HG02678 (cell line): ENCODE results near the gene CARNS1.
"Not testable (repeated sequence)": the region's sequence is repeated elsewhere in the genome, so short reads cannot be mapped to it uniquely, and the experiment has no call there.

Experiments used
- ATAC-seq: cut with Tn5 transposase; IDR thresholded peaks from one replicate; pipeline ENCODE4 v1.9.1; 2021; ENCODE audit warnings: mild to moderate bottlenecking, moderate library complexity; ENCODE audit not compliant: unreplicated experiment

CARNS1 gene

DNA sequence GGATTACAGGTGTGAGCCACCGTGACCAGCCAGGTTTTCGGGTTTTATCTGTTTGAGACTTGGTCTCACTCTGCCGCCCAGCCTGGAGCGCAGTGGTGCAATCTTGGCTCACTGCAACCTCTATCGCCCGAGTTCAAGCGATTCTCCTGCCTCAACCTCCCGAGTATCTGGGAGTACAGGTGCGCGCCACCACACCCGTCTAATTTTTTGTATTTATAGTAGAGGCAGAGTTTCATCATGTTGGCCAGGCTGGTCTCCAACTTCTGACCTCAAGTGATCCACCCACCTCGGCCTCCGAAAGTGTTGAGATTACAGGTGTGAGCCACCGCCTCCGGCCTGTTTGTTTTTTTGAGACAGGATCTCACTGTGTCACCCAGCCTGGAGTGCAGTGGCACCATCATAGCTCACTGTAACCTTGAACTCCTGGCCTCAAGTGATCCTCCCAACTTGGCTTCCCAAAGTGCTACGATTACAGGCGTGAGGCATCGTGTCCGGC lies 11.9 kb downstream of the CARNS1 start:
- ATAC-seq = not testable (repeated sequence)

DNA sequence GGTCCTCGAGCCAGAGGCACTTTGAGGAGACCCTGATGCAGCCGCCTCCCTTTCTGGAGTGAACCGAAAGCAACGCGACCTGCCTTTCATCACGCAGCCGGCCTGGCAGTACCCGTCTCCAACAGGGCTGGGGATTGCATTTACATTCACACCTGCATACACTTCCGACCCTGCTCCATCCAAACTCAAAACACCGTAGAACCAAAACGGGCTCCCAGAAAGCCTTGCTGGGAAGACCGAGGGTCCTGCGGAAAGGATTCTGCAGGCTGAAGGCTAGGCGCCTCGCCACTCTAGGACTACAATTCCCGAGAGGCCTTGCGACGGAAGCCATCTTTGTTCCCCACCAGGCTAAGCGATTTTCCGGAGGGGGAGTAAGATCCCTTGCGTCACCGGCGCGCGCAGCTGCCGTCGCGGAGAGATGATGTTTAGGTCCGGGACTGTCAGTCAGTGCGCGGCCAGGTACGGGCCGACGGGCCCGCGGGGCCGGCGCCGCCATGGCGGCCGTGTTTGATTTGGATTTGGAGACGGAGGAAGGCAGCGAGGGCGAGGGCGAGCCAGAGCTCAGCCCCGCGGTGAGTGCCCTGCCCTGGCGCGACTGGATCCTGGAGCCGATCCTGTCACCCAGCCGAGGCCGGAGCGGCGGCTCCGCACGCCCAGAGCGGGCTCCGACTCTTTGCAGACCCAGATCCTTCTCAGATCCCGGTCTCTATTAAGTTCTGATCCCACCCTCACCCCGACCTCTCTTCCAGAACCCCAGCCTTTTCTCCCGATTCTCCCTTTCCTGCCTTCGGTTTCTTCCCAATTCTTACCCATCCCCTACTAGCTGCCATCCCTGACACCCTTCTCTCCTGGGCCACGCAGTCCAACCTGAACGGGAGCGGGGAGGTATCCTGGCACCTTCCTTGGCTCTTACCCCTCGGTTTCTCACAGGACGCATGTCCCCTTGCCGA lies 12.8 kb downstream of the CARNS1 start, which contains the start of gene RPS6KB2:
Gene RPS6KB2 (plus strand): TSS at position 443 of the 950 bp plus-strand sequence. CDS start 52 bp downstream, at position 495.
- peak; percentile 93 for ATAC-seq

DNA sequence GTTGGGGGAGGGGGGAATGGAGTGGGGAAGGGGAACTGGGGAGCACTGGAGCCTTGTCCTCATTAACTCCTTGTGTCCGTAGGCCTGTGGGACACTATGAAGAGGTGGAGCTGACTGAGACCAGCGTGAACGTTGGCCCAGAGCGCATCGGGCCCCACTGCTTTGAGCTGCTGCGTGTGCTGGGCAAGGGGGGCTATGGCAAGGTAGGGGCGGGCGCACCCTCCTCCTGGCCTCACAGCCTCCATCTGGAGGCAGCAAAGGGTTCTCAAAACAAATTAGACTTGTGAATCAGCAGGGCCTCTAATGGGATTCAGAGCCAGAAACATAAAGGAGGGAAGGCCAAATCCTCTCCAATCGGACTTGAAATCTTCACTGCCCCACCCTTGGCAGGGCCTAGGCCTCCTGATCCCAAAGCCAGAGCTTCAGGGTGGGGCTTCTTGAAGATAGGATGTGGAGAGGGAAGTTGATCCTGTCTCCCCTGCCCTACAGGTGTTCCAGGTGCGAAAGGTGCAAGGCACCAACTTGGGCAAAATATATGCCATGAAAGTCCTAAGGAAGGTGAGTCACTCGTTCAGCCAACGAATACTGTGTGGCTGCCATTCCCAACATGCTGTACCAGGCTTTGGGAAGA lies 13.7 kb downstream of the CARNS1 start:
- ATAC-seq = no peak

DNA sequence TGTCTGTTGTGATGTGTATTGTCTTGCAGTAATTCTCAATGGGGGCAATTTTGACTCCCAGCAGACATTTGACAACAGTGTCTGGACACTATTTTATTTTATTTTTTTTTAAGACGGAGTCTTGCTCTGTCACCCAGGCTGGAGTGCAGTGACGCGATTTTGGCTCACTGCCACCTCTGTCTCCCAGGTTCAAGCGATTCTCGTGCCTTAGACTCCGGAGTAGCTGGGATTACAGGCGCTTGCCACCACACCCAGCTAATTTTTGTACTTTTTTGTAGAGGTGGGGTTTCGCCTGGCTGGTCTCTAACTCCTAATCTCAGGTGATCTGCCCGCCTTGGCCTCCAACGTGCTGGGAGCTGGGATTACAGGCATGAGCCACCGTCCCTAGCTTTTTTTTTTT lies 14.2 kb downstream of the CARNS1 start:
- no peak for ATAC-seq

DNA sequence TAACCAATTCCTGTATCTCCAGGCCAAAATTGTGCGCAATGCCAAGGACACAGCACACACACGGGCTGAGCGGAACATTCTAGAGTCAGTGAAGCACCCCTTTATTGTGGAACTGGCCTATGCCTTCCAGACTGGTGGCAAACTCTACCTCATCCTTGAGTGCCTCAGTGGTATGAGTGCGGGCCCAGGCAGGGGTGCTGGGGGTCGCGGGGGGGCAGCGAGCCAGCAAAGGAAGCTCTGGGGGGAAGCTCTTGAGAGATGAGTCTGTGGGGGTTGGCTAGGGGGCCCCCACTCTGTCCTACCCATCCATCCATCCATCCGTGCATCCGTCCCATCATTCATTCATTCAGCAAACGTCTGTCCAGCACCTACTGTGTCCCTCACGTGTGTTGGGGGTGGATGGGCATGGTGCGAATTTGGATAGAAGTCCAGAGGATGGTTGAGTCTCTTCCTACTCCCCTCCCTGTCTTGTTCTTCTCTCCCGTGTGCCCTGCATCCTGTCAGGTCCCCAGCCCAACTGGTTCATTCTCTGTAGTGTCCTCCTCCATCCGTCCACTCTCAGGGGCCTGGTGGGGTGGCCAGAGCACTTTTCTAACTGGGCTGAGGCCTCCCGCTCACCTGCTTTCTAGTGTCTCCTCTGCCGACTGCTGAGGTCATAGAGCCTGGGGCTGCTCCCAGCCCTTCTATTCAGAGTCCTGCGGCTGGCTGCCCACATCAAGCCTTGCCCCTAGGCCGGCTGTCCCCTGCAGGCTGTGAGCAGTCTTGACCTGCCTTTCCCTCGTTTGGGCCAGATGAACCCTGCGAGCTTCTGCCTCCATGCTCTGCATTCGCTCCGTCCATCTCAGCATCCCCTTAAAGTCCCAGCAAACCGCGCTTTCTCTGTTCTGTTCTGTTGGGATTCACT lies 16.1 kb downstream of the CARNS1 start:
- no peak for ATAC-seq

DNA sequence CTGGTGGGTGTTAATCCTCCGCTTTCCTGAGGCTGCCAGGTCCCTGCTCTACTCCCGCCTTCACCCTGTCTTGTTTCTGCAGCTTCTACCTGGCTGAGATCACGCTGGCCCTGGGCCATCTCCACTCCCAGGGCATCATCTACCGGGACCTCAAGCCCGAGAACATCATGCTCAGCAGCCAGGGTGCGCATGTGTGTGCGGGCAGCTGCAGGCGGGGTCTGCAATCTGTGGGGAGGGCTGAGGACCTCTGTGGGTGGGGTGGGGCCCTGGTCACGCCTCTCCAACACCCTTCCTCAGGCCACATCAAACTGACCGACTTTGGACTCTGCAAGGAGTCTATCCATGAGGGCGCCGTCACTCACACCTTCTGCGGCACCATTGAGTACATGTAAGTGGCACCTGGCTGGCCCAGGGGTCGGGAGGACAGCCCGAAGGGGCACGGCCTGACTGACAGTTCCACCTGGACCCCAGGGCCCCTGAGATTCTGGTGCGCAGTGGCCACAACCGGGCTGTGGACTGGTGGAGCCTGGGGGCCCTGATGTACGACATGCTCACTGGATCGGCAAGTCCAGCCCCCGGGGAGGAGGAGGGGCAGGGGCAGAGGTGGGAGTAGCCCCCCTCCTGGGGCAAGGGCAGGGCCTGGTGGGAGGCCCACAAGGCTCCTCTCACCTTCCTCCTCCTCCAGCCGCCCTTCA lies 17.3 kb downstream of the CARNS1 start:
- ATAC-seq = no peak

DNA sequence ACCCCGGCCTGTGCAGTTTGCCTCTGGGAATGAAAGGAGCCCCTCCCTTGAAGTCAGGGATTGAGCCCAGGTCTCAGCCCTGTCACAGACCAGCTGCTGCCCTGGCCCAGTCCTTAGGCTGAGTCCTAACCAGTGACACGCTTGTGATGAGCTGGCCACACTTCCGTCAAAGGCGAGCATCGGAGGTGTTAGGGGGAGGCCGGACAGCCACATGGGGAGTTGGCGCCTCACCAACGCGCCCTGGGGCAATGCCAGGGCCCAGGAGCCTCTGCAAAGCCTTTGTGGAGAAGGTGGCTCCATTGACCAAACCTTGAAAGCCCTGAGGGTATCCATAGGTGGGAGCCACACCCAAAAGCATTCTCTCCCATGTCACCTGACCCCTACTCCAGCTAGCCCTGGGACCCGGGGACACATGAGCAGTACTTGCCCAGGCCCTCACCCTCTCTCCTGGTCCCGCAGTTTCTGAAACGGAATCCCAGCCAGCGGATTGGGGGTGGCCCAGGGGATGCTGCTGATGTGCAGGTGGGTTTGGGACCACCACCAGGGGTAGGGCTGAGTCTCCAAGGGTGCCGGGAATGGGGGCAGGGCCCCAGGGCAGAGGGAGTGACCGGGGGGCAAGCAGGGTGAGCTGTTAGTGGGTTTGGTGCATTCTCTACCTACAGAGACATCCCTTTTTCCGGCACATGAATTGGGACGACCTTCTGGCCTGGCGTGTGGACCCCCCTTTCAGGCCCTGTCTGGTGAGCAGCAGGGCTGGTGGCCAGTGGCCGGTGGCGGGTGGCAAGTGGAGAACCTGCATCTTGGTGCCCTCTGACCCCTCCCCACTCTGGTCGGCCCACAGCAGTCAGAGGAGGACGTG lies 18.3 kb downstream of the CARNS1 start:
- no peak for ATAC-seq

DNA sequence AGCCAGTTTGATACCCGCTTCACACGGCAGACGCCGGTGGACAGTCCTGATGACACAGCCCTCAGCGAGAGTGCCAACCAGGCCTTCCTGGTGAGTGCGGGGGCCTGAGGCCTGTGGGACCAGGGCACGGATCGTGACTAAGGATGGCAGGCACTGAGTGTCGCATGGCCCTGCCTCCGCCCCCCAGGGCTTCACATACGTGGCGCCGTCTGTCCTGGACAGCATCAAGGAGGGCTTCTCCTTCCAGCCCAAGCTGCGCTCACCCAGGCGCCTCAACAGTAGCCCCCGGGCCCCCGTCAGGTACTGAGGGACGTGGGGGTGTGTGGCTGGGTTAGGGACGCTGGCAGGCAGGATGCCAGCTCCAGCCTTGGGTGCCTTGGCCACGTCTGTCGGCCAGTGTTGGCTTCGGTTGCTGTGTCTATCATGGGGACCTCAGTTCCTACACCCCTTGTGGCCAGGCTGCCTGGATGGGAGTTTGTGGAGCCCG lies 19.0 kb downstream of the CARNS1 start:
- no peak for ATAC-seq

DNA sequence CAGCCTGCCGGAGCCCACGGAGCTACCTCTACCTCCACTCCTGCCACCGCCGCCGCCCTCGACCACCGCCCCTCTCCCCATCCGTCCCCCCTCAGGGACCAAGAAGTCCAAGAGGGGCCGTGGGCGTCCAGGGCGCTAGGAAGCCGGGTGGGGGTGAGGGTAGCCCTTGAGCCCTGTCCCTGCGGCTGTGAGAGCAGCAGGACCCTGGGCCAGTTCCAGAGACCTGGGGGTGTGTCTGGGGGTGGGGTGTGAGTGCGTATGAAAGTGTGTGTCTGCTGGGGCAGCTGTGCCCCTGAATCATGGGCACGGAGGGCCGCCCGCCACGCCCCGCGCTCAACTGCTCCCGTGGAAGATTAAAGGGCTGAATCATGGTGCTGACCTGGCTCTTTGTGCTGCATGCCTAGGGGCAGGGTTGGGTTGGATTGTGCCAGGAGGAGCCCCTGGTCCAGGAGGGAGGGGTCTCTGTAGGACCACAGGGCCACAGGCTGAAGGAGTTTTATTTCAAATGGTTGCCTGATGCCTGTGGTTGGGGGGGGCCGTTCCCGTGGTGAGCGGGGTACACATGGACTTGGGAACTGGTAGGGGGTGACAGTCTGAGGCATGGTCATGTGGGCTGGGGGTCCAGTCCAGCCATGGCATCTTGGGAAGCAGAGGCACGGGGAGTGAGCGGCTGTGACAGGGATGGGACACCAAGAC lies 19.7 kb downstream of the CARNS1 start:
- no peak for ATAC-seq

DNA sequence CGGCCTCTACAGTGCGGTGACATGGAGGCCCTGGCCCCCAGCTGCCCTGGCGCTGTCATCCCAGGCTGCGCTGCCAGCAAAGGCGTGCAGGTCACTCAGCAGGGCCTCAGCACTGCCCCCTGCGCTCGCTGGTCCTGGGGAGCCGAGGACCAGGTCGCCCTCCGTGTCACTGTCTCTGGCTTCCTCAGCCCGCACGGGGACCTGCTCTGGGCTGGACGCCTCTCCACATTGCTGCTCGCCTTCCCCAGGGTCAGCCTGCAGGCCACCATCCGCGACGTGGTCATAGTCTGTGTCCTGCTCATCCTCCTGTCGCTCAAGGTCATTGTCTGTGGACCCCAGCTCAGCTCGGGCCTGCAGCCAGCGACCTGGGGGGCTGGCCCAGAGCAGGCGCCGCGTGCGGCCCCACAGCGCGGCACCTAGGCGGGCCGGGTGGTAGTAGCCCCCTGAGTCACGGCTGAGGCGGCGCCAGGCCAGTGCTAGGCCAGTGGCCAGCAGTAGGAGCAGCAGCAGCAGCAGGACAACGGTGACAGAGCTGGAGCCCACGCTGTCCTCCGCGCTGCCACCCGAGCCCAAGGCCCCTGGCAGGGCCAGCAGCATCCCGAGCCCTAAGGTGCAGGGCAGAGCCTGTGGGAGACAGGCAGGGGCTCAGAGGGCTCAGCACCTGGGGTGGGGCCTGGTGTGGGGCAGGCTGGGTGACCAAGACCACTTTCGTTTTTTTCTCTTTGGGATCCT lies 20.4 kb downstream of the CARNS1 start:
- ATAC-seq = no peak

DNA sequence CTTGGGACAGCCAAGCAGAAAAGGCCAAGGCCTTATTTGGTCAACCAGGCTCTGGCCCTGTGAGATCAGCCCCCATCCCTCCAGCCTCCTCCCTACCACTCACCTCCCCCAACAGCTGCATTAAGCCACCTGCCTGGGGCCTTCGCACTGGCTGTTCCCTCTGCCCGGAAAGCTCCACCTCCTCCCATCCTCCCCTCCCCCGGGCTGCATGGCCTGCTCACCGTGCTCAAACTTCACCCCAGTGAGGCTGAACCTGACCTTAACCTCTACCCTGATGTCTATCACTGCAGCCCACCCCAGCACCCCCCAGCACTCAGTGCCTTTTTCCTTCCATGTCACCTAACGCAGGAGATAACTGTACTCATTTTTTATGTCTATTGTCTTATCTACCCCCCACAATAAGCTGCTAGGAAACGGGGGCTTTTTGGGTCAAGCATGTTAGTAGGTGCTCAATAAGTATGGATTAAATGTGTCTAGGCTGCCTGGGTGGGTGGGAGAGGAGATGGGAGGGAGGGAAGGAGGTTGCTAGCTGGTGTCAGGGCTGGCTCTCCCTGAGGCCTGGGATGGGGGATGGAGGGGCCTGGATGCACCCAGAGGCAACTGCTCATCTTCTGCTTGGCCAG lies 21.1 kb downstream of the CARNS1 start:
- ATAC-seq = peak; percentile 30

DNA sequence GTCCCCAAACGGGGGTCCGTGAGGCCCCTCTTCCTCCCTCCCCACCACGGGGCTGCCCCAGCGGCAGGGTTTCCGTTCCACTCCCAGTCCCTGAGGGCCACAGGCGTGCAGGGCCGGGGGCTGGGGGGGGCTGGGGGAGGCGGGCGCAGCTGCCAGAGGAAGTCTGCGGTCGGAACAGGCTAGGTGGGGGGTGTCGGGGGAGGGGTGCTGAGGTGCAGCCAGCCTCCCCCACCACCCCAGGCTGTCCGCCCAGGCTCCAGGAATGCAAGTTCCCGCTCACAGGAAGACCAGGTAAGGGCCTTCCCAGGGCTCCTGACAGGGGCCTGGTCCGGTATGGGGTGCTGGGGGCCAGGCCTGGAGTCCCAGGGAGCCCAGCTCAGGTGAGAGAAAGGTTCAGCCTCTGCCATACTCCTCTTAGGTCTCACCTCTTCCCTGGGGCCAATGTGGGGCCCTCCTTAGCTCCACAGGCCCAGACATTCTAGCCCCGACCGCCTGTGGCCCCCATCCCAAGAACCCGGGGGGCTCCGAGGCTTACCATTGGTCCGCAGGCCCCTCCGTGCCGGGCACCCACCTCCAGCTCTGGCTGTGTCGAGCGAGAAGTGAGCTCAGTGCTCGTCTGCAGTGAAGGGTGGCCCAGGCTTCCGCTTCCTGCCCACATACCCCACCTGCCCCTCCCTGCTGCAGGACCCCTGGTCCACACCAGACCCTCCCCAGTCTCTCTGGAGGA lies 21.8 kb downstream of the CARNS1 start, which contains the start of gene PTPRCAP:
Gene PTPRCAP (minus strand): TSS at position 601 of the 727 bp plus-strand sequence. CDS start 63 bp downstream, at position 538.
- peak; percentile 37 for ATAC-seq

DNA sequence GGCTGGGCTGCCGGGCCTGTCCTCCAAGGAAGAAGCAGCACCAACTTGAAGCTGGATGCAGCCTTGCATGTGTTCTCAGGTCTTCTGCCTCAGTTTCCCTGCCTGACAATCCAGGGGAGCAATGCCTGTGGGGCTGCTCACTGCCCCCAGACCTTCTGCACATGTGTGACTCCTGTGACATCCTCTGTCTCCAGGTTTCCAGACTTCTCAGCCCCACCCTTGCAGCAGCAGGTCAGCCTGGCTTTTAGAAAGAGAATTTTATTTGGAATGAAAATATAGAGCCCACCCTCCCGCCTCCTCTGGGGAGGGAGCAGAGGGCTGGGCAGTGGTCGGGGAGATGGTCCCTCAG lies 22.3 kb downstream of the CARNS1 start:
- ATAC-seq = no peak

DNA sequence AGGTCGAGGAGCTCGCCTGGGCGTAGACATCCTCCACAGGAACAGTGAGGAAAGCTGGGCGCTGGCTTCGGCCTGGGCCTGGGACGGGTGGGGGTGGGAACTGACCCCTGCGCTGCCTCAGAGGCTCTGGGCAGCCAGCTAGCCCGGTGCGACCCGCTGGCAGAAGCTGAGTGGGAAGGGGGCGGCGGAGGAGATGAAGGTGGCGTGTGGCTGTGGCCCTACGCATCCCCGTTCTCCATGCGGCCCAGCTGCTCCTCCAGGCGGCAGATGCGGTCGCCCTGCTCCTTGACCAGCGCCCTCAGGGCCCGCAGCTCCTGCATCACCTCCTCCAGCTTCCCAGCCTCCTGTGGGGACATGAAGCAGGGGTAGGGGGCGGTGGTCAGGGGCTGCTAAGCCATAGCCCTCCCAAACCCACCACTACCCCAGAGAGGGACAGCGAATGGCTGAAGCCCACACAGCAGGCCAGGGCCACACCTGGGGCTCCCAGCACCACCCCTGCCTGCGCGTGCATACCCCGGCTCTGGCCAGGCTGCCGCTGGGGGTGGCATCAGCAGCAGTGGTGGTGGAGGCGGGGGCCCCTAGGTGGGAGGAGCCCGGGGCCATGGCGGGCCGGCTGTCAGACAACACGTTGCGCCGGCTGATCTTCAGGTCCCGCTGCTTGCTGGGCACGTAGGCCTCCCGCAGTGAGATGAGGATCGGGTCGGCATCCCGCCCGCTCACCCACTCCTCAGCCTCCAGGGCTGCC lies 22.9 kb downstream of the CARNS1 start:
- no peak for ATAC-seq

DNA sequence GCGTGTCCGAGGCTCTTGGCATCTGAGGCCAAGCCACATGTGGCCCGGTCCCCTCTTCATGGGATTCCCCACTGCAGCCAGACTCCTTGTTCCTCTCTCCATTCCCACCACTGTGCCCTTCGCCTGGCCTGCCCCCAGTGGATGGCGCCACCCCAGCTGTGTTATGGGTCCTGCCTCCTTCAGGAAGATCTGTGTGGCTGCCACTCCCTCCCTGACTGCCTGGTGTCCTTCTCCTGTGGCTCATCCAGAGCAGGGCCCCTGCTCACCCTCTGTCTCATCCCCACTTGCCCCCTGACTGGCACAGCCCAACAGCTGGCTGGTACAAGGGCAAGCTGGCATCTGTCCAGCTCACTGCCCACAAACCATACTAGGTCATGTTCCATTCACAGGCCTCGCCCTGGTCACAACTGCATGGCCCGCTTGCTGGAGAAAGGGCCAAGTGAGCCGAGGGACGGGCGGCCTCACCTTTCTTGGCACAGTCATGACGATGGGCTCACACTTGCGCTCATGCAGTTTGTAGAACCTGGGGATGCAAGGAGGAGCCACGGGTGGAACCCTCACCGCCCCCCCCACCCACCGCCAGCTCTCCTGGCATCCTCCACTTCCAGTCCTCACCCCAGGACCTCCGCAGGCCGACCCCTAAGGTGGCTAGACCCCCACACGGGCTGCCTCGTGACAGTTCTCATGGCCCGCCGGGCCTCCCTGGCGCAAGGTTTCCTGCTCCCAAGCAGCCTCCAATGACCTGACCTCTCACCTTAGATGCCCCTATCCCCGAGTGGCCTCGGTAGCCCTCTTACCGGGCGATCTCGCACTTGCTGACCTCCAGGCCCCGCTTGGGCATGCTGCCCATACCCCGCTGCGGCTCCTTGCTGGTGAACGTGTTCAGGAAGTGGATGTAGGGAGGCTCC lies 24.1 kb downstream of the CARNS1 start:
- ATAC-seq = no peak
